Fibroblast of mammary gland (primary cell): ENCODE results near the gene EPC1.

Experiments
- DNase-seq: peaks from one replicate; pipeline ENCODE4 v3.0.0-alpha.2; 2010; ENCODE audit warnings: low read depth
- H3K4me3 ChIP-seq: 2 replicates; pipeline ENCODE4 v1.5.1; 2011; ENCODE audit warnings: low read depth, mild to moderate bottlenecking, low read length, moderate library complexity; ENCODE audit not compliant: control insufficient read depth
- TF ChIP-seq, protein P1 (sequence below): conservative IDR thresholded peaks from 2 replicates; pipeline ENCODE4 v1.5.1; 2011; ENCODE audit warnings: low read depth, low read length, inconsistent platforms; ENCODE audit not compliant: control insufficient read depth, insufficient read depth

EPC1 gene

DNA sequence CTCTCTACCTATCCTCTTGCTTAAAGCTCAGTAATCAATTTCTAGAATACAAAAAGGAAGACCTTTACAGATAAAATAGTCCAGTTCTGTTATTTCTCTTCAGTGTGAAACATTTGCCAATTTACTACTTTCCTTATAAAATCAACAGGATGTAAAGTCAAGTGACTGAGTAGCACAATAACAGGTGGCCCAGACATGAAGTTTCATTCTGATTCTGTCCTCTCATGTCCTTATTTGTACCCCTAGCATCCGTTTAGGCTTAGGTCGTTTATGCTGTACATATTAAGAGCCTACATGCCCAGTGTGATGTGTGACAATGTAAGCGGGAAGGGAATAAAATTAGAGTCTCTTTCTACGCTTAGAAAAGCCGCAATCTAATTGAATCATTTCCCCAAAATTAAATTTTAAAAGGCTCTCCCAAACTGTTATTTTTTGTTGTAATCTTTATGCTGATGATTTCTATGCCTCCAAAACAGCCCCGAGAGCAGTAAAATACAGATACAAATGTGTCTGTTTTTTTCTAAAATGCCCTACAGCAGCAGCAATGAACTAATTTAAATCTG is 29.1 kb downstream of the EPC1 start:
- no peak overlapping the region for H3K4me3 ChIP-seq
- TF ChIP-seq, protein P1, sequence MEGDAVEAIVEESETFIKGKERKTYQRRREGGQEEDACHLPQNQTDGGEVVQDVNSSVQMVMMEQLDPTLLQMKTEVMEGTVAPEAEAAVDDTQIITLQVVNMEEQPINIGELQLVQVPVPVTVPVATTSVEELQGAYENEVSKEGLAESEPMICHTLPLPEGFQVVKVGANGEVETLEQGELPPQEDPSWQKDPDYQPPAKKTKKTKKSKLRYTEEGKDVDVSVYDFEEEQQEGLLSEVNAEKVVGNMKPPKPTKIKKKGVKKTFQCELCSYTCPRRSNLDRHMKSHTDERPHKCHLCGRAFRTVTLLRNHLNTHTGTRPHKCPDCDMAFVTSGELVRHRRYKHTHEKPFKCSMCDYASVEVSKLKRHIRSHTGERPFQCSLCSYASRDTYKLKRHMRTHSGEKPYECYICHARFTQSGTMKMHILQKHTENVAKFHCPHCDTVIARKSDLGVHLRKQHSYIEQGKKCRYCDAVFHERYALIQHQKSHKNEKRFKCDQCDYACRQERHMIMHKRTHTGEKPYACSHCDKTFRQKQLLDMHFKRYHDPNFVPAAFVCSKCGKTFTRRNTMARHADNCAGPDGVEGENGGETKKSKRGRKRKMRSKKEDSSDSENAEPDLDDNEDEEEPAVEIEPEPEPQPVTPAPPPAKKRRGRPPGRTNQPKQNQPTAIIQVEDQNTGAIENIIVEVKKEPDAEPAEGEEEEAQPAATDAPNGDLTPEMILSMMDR = no peak

GRCh38 chr10:32315424-32315823 is 31.5 kb downstream of the EPC1 start:
- DNase-seq = no peak
- H3K4me3 ChIP-seq = no peak overlapping the region
- TF ChIP-seq, protein P1 = no peak

More for the DNA sequence above, 29.1 kb downstream of the EPC1 start:
- no peak for DNase-seq

DNA sequence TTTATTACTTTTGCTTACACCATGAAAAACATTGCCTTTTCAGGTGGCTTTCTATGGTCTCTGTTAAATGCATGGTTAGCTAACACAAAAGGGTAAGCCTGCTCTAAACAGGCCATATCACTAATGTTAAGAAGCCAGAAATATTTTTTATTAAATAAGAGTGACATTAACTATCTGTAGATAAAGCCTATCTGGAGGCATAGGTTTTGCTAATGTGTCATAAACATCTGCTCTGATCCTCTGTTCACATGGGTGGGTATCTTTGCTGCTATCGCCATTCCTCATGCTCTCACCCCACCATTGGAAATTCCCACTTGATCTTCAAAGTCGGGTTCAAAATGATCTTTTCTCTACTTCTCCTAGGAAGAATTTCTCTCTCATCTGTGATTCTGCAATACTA is 32.4 kb downstream of the EPC1 start:
- no peak for DNase-seq
- TF ChIP-seq, protein P1 = no peak
- H3K4me3 ChIP-seq = no peak overlapping the region

GRCh38 chr10:32308027-32308603 is 38.8 kb downstream of the EPC1 start:
- peak; percentile 23 for DNase-seq
- TF ChIP-seq, protein P1 = no peak
- H3K4me3 ChIP-seq = no peak overlapping the region

DNA sequence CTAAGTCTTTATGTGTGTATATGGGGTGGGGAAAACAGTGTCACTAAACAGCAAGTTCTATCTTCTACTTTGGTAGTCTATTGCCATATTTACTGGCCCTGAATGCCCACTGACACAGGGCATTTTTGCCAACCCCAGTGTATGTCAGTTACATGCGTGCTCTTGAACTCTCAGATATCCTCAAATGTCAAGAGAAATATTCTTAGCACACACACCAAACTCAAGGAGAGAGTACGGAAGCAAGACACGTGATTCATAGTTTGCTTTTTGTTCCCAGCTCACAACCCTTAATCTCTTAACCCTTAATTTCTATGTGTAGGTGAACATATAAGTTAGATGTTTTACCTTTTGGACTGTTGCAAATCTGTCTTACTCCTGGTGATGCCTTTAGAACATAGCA is 39.3 kb downstream of the EPC1 start:
- H3K4me3 ChIP-seq = no peak overlapping the region
- DNase-seq = no peak
- TF ChIP-seq, protein P1 = no peak

DNA sequence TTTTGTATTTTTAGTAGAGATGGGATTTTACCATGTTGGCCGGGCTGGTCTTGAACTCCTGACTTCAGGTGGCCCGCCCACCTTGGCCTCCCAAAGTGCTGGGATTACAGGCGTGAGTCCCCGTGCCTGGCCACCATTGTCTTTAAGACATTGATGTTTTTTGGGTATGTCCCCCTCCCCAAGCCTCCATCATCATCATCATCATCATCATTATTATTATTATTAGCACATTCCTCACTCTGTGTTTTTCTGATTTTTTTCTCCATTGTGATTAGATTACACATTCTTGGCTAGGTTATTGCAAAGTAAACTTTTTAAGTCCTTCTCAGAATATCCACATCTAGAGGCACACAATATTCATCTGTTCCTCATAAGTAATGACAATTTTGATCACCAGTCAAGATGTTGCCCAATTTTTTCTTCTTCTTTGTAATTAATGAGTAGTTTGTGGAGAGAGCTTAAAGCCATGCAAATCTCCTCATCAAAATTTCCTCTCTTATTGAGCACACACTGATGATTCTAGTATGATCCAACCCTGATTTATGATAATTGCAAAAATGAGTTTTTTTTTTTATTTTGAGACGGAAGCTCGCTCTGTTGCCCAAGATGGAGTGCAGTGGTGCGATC is 47.5 kb downstream of the EPC1 start:
- TF ChIP-seq, protein P1 = no peak
- no peak for DNase-seq
- no peak overlapping the region for H3K4me3 ChIP-seq
